Mesothelial cell of epicardium (in vitro differentiated cells): ENCODE measurements around the gene DIDO1. TPM values are rescaled to one million over a fixed set of nuclear protein-coding genes. Genes with fewer than 3 reads are reported as not detected.
A peak's percentile ranks its signal among the peaks of the same experiment; 100 is the strongest.
"Not testable (repeated sequence)": the region's sequence is repeated elsewhere in the genome, so short reads cannot be mapped to it uniquely, and the experiment has no call there.

Source experiments
- DNase-seq, 2 experiments: peaks; one replicate each; pipeline ENCODE4 v3.0.0; 2021; ENCODE audit warnings: low spot score in 2 of 2; ENCODE audit not compliant: unreplicated experiment in 2 of 2
- H3K27ac Mint-ChIP-seq: 2 replicates; pipeline ENCODE4 v1.8.0; 2021; ENCODE audit warnings: mixed read lengths
- H3K27me3 Mint-ChIP-seq: 2 replicates; pipeline ENCODE4 v1.8.0; 2021; ENCODE audit warnings: low read depth, mixed read lengths
- H3K36me3 Mint-ChIP-seq: 2 replicates; pipeline ENCODE4 v1.8.0; 2021; ENCODE audit warnings: mixed read lengths
- H3K4me1 Mint-ChIP-seq: 2 replicates; pipeline ENCODE4 v1.8.0; 2021; ENCODE audit warnings: mixed read lengths
- H3K4me3 Mint-ChIP-seq: 2 replicates; pipeline ENCODE4 v1.8.0; 2021; ENCODE audit warnings: mild to moderate bottlenecking, moderate library complexity, mixed read lengths
- H3K9me3 Mint-ChIP-seq: 2 replicates; pipeline ENCODE4 v1.8.0; 2021; ENCODE audit warnings: mixed read lengths
- total RNA-seq: library from RNA; stranded (reverse); gene quantifications from 3 replicates; pipeline ENCODE4 v1.2.1, GENCODE V29; 2021
- TF ChIP-seq, protein P1 (sequence below): fragments of 200-600 bp; sonication (generic); IDR thresholded peaks from one replicate; pipeline ENCODE4 v1.5.0; 2021; ENCODE audit warnings: antibody characterized with exemption; ENCODE audit not compliant: unreplicated experiment

The DIDO1 gene
- total RNA-seq, 1 donor from 2014 or later, result 73.1 TPM

DNA sequence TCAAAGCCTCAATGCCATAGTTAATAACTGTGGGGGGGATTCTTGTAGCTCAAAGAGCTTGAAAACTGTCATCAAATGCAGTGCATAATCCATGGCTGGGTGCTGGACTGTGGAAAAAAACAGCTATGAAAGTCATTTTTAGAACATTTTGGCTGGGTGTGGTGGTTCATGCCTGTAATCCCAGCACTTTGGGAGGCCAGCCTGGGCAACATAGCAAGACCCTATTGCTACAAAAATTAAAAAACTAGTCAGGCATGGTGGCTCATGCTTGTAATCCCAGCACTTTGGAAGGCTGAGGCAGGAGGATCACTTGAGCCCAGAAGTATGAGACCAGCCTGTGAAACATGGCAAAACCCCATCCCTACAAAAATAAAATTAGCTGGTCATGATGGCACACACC, 76.9 kb downstream of the DIDO1 start:
- TF ChIP-seq, protein P1, sequence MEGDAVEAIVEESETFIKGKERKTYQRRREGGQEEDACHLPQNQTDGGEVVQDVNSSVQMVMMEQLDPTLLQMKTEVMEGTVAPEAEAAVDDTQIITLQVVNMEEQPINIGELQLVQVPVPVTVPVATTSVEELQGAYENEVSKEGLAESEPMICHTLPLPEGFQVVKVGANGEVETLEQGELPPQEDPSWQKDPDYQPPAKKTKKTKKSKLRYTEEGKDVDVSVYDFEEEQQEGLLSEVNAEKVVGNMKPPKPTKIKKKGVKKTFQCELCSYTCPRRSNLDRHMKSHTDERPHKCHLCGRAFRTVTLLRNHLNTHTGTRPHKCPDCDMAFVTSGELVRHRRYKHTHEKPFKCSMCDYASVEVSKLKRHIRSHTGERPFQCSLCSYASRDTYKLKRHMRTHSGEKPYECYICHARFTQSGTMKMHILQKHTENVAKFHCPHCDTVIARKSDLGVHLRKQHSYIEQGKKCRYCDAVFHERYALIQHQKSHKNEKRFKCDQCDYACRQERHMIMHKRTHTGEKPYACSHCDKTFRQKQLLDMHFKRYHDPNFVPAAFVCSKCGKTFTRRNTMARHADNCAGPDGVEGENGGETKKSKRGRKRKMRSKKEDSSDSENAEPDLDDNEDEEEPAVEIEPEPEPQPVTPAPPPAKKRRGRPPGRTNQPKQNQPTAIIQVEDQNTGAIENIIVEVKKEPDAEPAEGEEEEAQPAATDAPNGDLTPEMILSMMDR, result no peak
- no peak overlapping the region for H3K27ac Mint-ChIP-seq
- H3K9me3 Mint-ChIP-seq, result no peaks in the 10 kb centered on the region
- H3K27me3 Mint-ChIP-seq, result no peaks in the 10 kb centered on the region
- H3K36me3 Mint-ChIP-seq, result peaks cover 24% of the 10 kb centered on the region
- H3K4me1 Mint-ChIP-seq, result peaks cover 14% of the 10 kb centered on the region
- no peak overlapping the region for H3K4me3 Mint-ChIP-seq
- DNase-seq, result no peak

DNA sequence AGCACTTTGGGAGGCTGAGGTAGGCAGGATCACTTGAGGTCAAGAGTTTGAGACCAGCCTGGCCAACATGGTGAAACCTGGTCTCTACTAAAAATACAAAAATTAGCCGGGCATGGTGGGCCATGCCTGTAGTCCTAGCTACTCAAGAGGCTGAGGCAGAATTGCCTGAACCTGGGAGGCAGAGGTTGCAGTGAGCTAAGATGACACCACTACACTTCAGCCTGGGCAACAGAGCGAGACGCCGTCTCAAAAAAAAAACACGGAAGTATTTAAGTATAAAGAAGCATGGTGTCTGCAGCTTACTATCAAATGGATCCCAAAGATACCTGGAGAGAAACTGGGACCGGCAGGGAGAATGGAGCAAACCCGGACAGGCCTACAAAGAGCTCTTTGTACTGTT, 77.4 kb downstream of the DIDO1 start:
- H3K9me3 Mint-ChIP-seq, H3K27me3 Mint-ChIP-seq, H3K4me3 Mint-ChIP-seq, DNase-seq, H3K27ac Mint-ChIP-seq: not testable (repeated sequence)
- peaks cover 14% of the 10 kb centered on the region for H3K4me1 Mint-ChIP-seq
- peaks cover 22% of the 10 kb centered on the region for H3K36me3 Mint-ChIP-seq

DNA sequence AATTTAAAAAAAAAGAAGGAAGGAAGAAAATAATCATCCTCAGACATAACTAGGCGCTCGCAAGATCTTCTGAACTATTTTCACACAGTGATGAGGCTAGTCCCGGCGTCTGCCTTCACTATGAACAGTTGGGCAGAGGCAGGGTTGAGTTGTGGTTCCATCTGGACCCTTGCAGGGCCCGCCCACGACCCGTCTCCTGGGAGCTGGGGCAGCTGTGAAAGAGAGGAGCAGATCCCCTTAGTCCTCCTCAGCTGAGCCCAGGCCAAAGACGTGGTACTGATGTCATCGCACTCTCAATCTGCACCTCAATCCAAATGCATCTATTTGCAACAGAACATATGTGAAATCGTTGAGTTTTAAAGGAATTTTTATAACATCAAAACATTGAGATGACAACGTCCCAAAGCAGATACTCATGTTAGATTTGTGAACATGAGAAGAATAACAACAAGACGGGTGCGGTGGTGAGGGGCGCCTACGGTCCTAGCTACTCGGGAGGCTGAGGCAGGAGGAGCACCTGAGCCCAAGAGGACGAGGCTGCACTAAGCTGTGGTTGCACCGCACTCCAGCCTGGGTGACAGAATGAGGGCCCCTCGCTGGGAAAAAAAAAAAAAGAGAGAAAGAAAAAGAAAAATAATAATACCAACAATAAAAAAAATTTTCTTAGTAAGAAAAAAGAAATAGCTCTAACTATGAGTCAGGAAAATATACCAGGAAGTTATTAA, 80.0 kb downstream of the DIDO1 start:
- Mint-ChIP-seq H3K27ac (peak overlapping the region; percentile 76), H3K9me3 (no peaks in the 10 kb centered on the region), H3K4me3 (no peak overlapping the region), H3K4me1 (peaks cover 14% of the 10 kb centered on the region), H3K27me3 (no peaks in the 10 kb centered on the region), H3K36me3 (peaks cover 13% of the 10 kb centered on the region)
- TF ChIP-seq, protein P1, result no peak
- no peak for DNase-seq

DNA sequence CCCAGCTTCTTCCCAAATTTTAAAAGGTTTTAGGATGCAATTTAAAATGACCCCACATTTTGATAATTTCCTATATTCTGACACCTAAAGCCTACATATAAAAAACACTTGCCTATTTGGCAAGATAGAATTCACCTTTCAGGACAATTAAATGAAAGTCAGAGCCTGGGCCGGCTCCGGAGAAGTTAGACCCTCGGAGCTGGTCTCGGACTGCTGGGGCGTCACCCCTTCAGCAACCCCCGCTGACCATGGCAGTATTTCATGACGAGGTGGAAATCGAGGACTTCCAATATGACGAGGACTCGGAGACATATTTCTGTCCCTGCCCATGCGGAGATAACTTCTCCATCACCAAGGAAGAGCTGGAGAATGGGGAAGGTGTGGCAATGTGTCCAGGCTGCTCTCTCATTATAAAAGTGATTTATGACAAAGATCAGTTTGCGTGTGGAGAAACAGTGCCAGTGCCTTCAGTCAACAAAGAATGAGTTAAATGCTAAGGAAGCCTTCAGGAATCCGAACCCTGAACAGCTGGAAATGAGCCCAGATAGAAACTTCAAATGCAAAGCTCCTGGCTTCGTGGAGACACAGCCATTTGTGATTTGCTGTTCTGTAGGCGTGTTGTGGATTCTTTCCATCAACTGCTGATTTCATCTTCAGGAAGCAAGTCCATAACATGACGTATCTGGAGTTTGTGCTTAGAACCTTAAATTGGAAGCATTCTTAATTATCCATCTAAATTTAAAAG, 80.7 kb downstream of the DIDO1 start:
- H3K27ac Mint-ChIP-seq, result peak overlapping the region; percentile 76
- no peaks in the 10 kb centered on the region for H3K9me3 Mint-ChIP-seq
- H3K36me3 Mint-ChIP-seq, result peaks cover 18% of the 10 kb centered on the region
- peaks cover 14% of the 10 kb centered on the region for H3K4me1 Mint-ChIP-seq
- TF ChIP-seq, protein P1, result no peak
- DNase-seq, result no peak
- H3K4me3 Mint-ChIP-seq, result no peak overlapping the region
- H3K27me3 Mint-ChIP-seq, result no peaks in the 10 kb centered on the region

DNA sequence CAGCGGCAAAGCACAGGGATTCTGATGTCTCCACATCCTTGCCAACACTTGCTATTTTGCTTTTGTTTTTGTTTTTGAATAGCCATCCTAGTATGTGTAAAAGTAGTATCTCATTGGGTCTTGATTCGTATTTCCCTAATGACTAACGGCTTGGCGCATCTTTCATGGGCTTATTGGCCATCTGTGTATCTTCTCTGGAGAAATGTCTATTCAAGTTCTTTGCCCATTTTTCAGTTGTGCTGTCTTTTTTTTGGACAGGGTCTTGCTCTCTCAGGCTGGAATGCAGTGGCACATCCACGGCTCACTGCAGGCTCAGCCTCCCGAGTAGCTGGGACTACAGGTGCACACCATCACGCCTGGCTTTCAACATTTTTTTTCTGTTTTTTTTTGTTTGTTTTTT, 82.1 kb downstream of the DIDO1 start:
- H3K27me3 Mint-ChIP-seq, result no peaks in the 10 kb centered on the region
- TF ChIP-seq, protein P1, result no peak
- no peaks in the 10 kb centered on the region for H3K9me3 Mint-ChIP-seq
- peaks cover 14% of the 10 kb centered on the region for H3K4me1 Mint-ChIP-seq
- H3K27ac Mint-ChIP-seq, result no peak overlapping the region
- H3K36me3 Mint-ChIP-seq, result peaks cover 21% of the 10 kb centered on the region
- DNase-seq, result no peak
- no peak overlapping the region for H3K4me3 Mint-ChIP-seq

DNA sequence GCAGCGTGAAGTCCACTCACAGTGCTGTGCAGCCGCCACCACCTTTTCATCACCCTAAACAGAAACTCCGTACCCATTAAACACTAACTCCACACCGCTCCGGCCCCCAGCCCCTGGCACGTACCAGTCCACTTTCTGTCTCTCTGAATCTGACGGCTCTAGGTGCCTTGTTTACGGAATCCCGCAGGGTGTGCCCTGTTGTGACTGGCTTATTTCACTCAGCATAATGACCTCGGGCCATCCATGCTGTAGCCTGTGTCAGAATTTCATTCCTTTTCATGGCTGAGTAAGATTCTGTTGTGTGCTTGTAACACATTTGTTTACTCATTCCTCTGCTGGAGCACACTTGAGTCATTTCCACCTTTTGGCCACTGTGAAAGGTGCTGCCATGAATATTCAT, 82.6 kb downstream of the DIDO1 start:
- no peak overlapping the region for H3K4me3 Mint-ChIP-seq
- peaks cover 23% of the 10 kb centered on the region for H3K36me3 Mint-ChIP-seq
- DNase-seq, result no peak
- TF ChIP-seq, protein P1, result no peak
- no peaks in the 10 kb centered on the region for H3K27me3 Mint-ChIP-seq
- no peaks in the 10 kb centered on the region for H3K9me3 Mint-ChIP-seq
- H3K4me1 Mint-ChIP-seq, result peaks cover 14% of the 10 kb centered on the region
- H3K27ac Mint-ChIP-seq, result no peak overlapping the region
